CD4-positive, alpha-beta memory T cell (primary cell): ENCODE measurements around the gene SNPH. TPM values are rescaled to one million over a fixed set of nuclear protein-coding genes. Genes with fewer than 3 reads are reported as not detected.

ENCODE experiments used
- CTCF ChIA-PET: fragments of 350-600 bp; sonication (Branson Sonifier 250); formaldehyde crosslinking; loops from one replicate; lab custom pipeline; 2021; ENCODE audit warnings: inconsistent platforms; ENCODE audit not compliant: partially characterized antibody; lab: Charles Lee
- POLR2A ChIA-PET: fragments of 350-600 bp; sonication (Branson Sonifier 250); formaldehyde crosslinking; loops from one replicate; lab custom pipeline; 2021; ENCODE audit not compliant: partially characterized antibody; lab: Charles Lee
- DNase-seq, 5 donors: peaks; one replicate each; pipeline versions ENCODE4 v3.0.0 to v3.0.0-alpha.2; 2020 to 2022; ENCODE audit warnings: mixed read lengths in 1 of 5
- H3K27ac ChIP-seq: one replicate; pipeline ENCODE4 v1.7.0; 2013; ENCODE audit warnings: low read depth, low read length
- H3K27me3 ChIP-seq: 2 replicates; pipeline ENCODE4 v1.7.0; 2013; ENCODE audit warnings: mild to moderate bottlenecking, low read length, moderate library complexity; ENCODE audit not compliant: insufficient read depth
- H3K36me3 ChIP-seq: 2 replicates; pipeline ENCODE4 v1.7.0; 2013; ENCODE audit warnings: mild to moderate bottlenecking, low read length, moderate library complexity; ENCODE audit not compliant: insufficient read depth
- H3K4me1 ChIP-seq: 2 replicates; pipeline ENCODE4 v1.7.0; 2013; ENCODE audit warnings: mild to moderate bottlenecking, low read length, moderate library complexity; ENCODE audit not compliant: insufficient read depth
- H3K4me3 ChIP-seq, 2 donors: one replicate each; pipeline ENCODE4 v1.7.0; 2013; ENCODE audit warnings: low read length in 2 of 2, mild to moderate bottlenecking in 1 of 2
- H3K9me3 ChIP-seq, 2 donors: one replicate each; pipeline ENCODE4 v1.7.0; 2013; ENCODE audit warnings: low read length in 2 of 2, control low read depth in 1 of 2; ENCODE audit not compliant: control insufficient read depth in 1 of 2
- H3K27ac Mint-ChIP-seq, 7 donors: one replicate each; pipeline ENCODE4 v1.8.0; 2020 to 2021; ENCODE audit warnings: mixed read lengths in 7 of 7, mild to moderate bottlenecking in 6 of 7, inconsistent platforms in 3 of 7, moderate library complexity in 3 of 7
- H3K27me3 Mint-ChIP-seq, 2 donors: one replicate each; pipeline ENCODE4 v1.8.0; 2020 to 2021; ENCODE audit warnings: mixed read lengths in 2 of 2
- H3K36me3 Mint-ChIP-seq, 2 donors: one replicate each; pipeline ENCODE4 v1.8.0; 2020 to 2021; ENCODE audit warnings: mixed read lengths in 2 of 2, inconsistent platforms in 1 of 2, mild to moderate bottlenecking in 1 of 2
- H3K4me1 Mint-ChIP-seq, 4 donors: one replicate each; pipeline ENCODE4 v1.8.0; 2020 to 2021; ENCODE audit warnings: mixed read lengths in 4 of 4, mild to moderate bottlenecking in 1 of 4
- H3K4me3 Mint-ChIP-seq, 8 donors: one replicate each; pipeline ENCODE4 v1.8.0; 2020 to 2021; ENCODE audit warnings: mixed read lengths in 8 of 8, mild to moderate bottlenecking in 7 of 8, moderate library complexity in 6 of 8, inconsistent platforms in 3 of 8
- H3K9me3 Mint-ChIP-seq, 8 donors: one replicate each; pipeline ENCODE4 v1.8.0; 2020 to 2021; ENCODE audit warnings: mixed read lengths in 8 of 8, mild to moderate bottlenecking in 5 of 8, inconsistent platforms in 3 of 8, moderate library complexity in 1 of 8
- intact Hi-C: fragments of 100-400 bp; cut with micrococcal nuclease; formaldehyde crosslinking; loops from one replicate; pipeline ENCODE4 v1.15.1; 2023
- polyA plus RNA-seq, 2 donors: library from polyadenylated mRNA; unstranded; fragments of 300-500 nt; fragmentation: Illumina TruSeq; gene quantifications; one replicate each; pipeline ENCODE4 v1.2.3, GENCODE V29; 2021
- total RNA-seq, 2 experiments: library from RNA; stranded (reverse); gene quantifications; one replicate each; pipeline ENCODE4 v1.2.3, GENCODE V29; 2021

The SNPH gene
- total and polyA plus RNA-seq, 4 experiments from 2014 or later, result 2.5 to 15.9 (median 10.4) TPM

- H3K36me3 ChIP-seq, result no peaks in the 10 kb centered on the region
- Mint-ChIP-seq H3K36me3 (peaks cover 6 to 7% of the 10 kb centered on the region in 2 donors), H3K27me3 (no peaks in the 10 kb centered on the region), H3K4me3 (no peak overlapping the region), H3K27ac (no peak overlapping the region), H3K4me1 (peaks cover 0 to 11% (median 3%) of the 10 kb centered on the region in 4 donors), H3K9me3 (no peaks in the 10 kb centered on the region)
- H3K4me1 ChIP-seq, result no peaks in the 10 kb centered on the region
- H3K27me3 ChIP-seq, result no peaks in the 10 kb centered on the region
- DNase-seq, result no peak
- POLR2A ChIA-PET, result no interaction called here
- intact Hi-C loops, result no loop called here
- H3K4me3 ChIP-seq, result no peak overlapping the region
- H3K9me3 ChIP-seq, result no peaks in the 10 kb centered on the region
- CTCF ChIA-PET, result no interaction called here
- no peak overlapping the region for H3K27ac ChIP-seq
These were observed 11.6 kb downstream of the SNPH start for GRCh38 chr20:1277529-1278322.

GRCh38 chr20:1278993-1279392 lies 12.9 kb downstream of the SNPH start:
- ChIA-PET CTCF (no interaction called here), POLR2A (interaction anchor here (0.6 kb wide), 1 partner anchor 164 kb away, joined by 3 read pairs; no protein-coding TSS in a partner anchor)
- Histone ChIP-seq H3K4me3 (no peak overlapping the region), H3K9me3 (no peaks in the 10 kb centered on the region), H3K27ac (no peak overlapping the region), H3K27me3 (no peaks in the 10 kb centered on the region), H3K36me3 (no peaks in the 10 kb centered on the region), H3K4me1 (peaks cover 3% of the 10 kb centered on the region)
- Mint-ChIP-seq H3K27ac (peak overlapping the region in 1 of 7 donors; percentile 9), H3K27me3 (no peaks in the 10 kb centered on the region), H3K36me3 (peaks cover 4 to 7% of the 10 kb centered on the region in 2 donors), H3K9me3 (no peaks in the 10 kb centered on the region), H3K4me3 (no peak overlapping the region), H3K4me1 (peaks cover 4 to 18% (median 13%) of the 10 kb centered on the region in 4 donors)
- no peak for DNase-seq
- intact Hi-C loops, result no loop called here

GRCh38 chr20:1280195-1281102 lies 14.4 kb downstream of the SNPH start:
- no peaks in the 10 kb centered on the region for H3K27me3 Mint-ChIP-seq
- CTCF ChIA-PET, result interaction anchor here (0.6 to 1.3 kb wide), 2 partner anchors 13 to 32 kb away, joined by 3 to 4 read pairs; no protein-coding TSS in a partner anchor
- Histone ChIP-seq H3K4me3 (no peak overlapping the region), H3K36me3 (no peaks in the 10 kb centered on the region), H3K4me1 (peaks cover 5% of the 10 kb centered on the region), H3K27ac (no peak overlapping the region), H3K9me3 (no peaks in the 10 kb centered on the region), H3K27me3 (no peaks in the 10 kb centered on the region)
- H3K9me3 Mint-ChIP-seq, result no peaks in the 10 kb centered on the region
- peaks cover 6 to 26% (median 23%) of the 10 kb centered on the region in 4 donors for H3K4me1 Mint-ChIP-seq
- H3K4me3 Mint-ChIP-seq, result peak overlapping the region in 1 of 8 donors; percentile 3
- no peak for DNase-seq
- POLR2A ChIA-PET, result interaction anchor here (1.2 kb wide), 1 partner anchor 10 kb away, joined by 3 read pairs; no protein-coding TSS in a partner anchor
- peak overlapping the region in 1 of 7 donors; percentile 39 for H3K27ac Mint-ChIP-seq
- peaks cover 3 to 7% of the 10 kb centered on the region in 2 donors for H3K36me3 Mint-ChIP-seq
- intact Hi-C loops, result no loop called here

DNA sequence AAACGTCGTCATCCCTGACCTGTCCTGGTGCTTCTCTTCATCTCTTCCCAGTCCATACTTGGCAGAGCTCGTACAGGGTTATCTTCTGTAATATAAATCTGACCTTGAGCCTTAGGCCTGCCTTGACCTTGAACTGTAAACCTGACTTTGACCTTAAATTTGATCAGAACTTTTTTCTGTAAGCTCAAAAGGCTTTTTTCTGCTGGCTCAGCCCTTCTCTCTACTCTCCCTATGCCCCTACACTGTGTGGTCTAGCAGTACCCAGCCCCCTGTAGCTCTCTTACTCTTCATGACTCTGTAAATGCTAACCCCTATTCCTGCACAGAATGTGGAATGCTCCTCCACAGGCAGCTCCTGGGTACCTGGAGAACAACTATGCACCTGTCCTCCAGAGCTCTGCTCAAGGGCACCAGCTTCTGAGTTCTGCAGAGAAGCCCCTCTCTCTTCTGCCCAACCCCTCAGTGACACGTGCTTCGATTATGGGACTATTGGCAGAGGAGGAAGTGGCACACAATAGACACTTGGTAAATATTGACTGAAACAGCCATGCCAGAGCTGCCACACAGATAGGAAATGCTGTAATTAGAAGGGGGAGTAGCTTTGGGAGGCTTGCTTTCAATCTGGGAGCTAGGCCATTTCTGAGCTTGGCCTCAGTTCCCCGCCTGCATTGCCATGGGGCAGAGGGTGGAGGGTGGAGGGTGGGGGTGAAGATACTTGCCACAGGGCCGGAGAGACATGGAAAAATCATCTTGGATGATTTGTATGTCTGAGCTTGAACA lies 15.4 kb downstream of the SNPH start:
- peak overlapping the region in 3 of 7 donors; percentile 68 to 77 (median 76) for H3K27ac Mint-ChIP-seq
- no peak for DNase-seq
- no peaks in the 10 kb centered on the region for H3K9me3 Mint-ChIP-seq
- Histone ChIP-seq H3K27ac (no peak overlapping the region), H3K4me3 (no peak overlapping the region), H3K9me3 (no peaks in the 10 kb centered on the region), H3K4me1 (peaks cover 10% of the 10 kb centered on the region), H3K27me3 (no peaks in the 10 kb centered on the region), H3K36me3 (no peaks in the 10 kb centered on the region)
- no peaks in the 10 kb centered on the region for H3K27me3 Mint-ChIP-seq
- intact Hi-C loops, result no loop called here
- ChIA-PET POLR2A (interaction anchor here (0.9 to 1.4 kb wide), 3 partner anchors 9 to 14 kb away, joined by 3 to 5 read pairs (median 3); no protein-coding TSS in a partner anchor), CTCF (interaction anchor here (1.3 to 1.7 kb wide), 2 partner anchors 31 to 68 kb away, joined by 3 read pairs; no protein-coding TSS in a partner anchor)
- H3K36me3 Mint-ChIP-seq, result peaks cover 1 to 7% of the 10 kb centered on the region in 2 donors
- peak overlapping the region in 3 of 8 donors; percentile 3 to 17 (median 12) for H3K4me3 Mint-ChIP-seq
- peaks cover 11 to 35% (median 28%) of the 10 kb centered on the region in 4 donors for H3K4me1 Mint-ChIP-seq

DNA sequence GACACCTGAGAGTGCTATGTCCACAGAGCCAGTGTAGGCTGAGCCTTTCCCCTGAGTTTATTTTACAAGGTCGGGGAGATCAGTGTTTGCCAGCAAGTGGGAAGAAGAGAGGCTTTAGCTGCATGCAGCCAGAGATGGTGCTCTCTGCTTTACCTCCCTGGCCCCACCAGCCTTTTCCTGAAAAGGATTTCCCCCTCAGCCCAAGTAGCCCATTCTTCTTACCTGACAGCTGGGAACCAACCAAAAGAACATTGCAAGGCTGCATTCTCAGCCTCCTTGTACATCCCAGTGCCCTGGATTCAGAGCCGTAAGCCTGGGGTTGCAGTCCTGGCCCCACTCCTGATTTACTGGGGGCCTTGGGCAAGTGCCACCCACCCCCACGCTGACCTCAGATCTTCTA lies 16.9 kb downstream of the SNPH start:
- Mint-ChIP-seq H3K4me3 (no peak overlapping the region), H3K27me3 (no peaks in the 10 kb centered on the region), H3K36me3 (peaks cover 1 to 7% of the 10 kb centered on the region in 2 donors), H3K9me3 (no peaks in the 10 kb centered on the region), H3K4me1 (peaks cover 21 to 47% (median 39%) of the 10 kb centered on the region in 4 donors), H3K27ac (peak overlapping the region in 3 of 7 donors; percentile 8 to 29 (median 18))
- no peak overlapping the region for H3K27ac ChIP-seq
- intact Hi-C loops, result no loop called here
- no peaks in the 10 kb centered on the region for H3K27me3 ChIP-seq
- ChIA-PET POLR2A (interaction anchor here (1.5 kb wide), 1 partner anchor 17 kb away, joined by 5 read pairs; the partner anchor contains the start of gene SNPH), CTCF (interaction anchor here (1.7 kb wide), 2 partner anchors 17 to 70 kb away, joined by 3 to 6 read pairs; no protein-coding TSS in a partner anchor)
- H3K4me3 ChIP-seq, result no peak overlapping the region
- DNase-seq, result no peak
- peaks cover 25% of the 10 kb centered on the region for H3K4me1 ChIP-seq
- H3K9me3 ChIP-seq, result no peaks in the 10 kb centered on the region
- no peaks in the 10 kb centered on the region for H3K36me3 ChIP-seq
